Psoas muscle (tissue), 8 donors: ENCODE results near the gene CHN1. TPM values are rescaled to one million over a fixed set of nuclear protein-coding genes. Genes with fewer than 3 reads are reported as not detected.

ENCODE experiments used
- ATAC-seq, 4 donors: fragments of 200-7000 bp; cut with Tn5 transposase; one replicate each; pipeline ENCODE4 v1.9.1; 2020; ENCODE audit warnings: moderate library complexity in 3 of 4, mild to moderate bottlenecking in 2 of 4
- DNase-seq, 2 donors: peaks; one replicate each; pipeline ENCODE4 v3.0.0-alpha.2; 2020
- H3K27ac ChIP-seq: fragments of 200-600 bp; one replicate; pipeline ENCODE4 v1.8.0; 2022
- H3K27me3 ChIP-seq, 3 donors: fragments of 200-600 bp in 1 of 3; one replicate each; pipeline versions ENCODE4 v1.6.1 to v1.8.0; 2013 to 2022; ENCODE audit warnings: low read length in 2 of 3, mild to moderate bottlenecking in 2 of 3, moderate library complexity in 1 of 3; ENCODE audit not compliant: insufficient read depth in 3 of 3
- H3K36me3 ChIP-seq, 2 donors: fragments of 200-600 bp in 1 of 2; one replicate each; pipeline versions ENCODE4 v1.6.1 to v1.8.0; 2013 to 2022; ENCODE audit warnings: low read depth in 1 of 2, mild to moderate bottlenecking in 1 of 2, moderate library complexity in 1 of 2; ENCODE audit not compliant: insufficient read depth in 1 of 2
- H3K4me1 ChIP-seq: fragments of 200-600 bp; one replicate; pipeline ENCODE4 v1.8.0; 2022
- H3K4me3 ChIP-seq: fragments of 200-600 bp; one replicate; pipeline ENCODE4 v1.8.0; 2022; ENCODE audit warnings: mild to moderate bottlenecking
- H3K9me3 ChIP-seq: fragments of 200-600 bp; one replicate; pipeline ENCODE4 v1.8.0; 2022
- WGBS, 3 donors: extraction: QIAGEN DNeasy Blood & Tissue Kit; methylation state at CpG; one replicate each; pipeline versions ENCODE4 v1.1.6 to v1.1.7; 2013; 5-methylcytosine and 5-hydroxymethylcytosine counted together
- intact Hi-C, 2 donors: fragments of 100-400 bp; cut with DNase I; formaldehyde crosslinking; loops; one replicate each; pipeline versions ENCODE4 v1.11.0 to v1.14.2; 2022
- polyA plus RNA-seq, 3 donors: library from polyadenylated mRNA; stranded (reverse); fragments of 200-250 nt; gene quantifications; one replicate each; pipeline ENCODE4 v1.2.3, GENCODE V29; 2013
- total RNA-seq, 4 donors: library from RNA; stranded (reverse); fragmentation: NEBNext Ultra II Directional in 2 of 4; extraction: Animal tissue kit (Norgen Biotek cat#: 25700) in 2 of 4; gene quantifications; one replicate each; pipeline versions ENCODE4 v1.2.1 to v1.2.4, GENCODE V29; 2021 to 2023
- TF ChIP-seq, protein P1 (sequence below): fragments of 200-600 bp; IDR thresholded peaks from one replicate; pipeline ENCODE4 v1.8.0; 2022; ENCODE audit warnings: antibody characterized with exemption
- donor health status: healthy with polysubstance abuse.
- donor health status: DM: no; HTN: no; CAD: no; lungs with moderate emphysema.
- donor health status: Bipolar disorder and iron deficiency.
- donor health status: healthy.
- donor health status: DM: yes; HTN: yes; CAD: no.
- donor health status: DM: no; HTN: no; CAD: no.
- donor health status: DM: no; HTN: no; CAD: no.
- donor health status: DM: yes; HTN: yes; CAD: no.

The CHN1 gene
- total and polyA plus RNA-seq, 7 donors: 1.8 to 4.2 (median 2.3) TPM

DNA sequence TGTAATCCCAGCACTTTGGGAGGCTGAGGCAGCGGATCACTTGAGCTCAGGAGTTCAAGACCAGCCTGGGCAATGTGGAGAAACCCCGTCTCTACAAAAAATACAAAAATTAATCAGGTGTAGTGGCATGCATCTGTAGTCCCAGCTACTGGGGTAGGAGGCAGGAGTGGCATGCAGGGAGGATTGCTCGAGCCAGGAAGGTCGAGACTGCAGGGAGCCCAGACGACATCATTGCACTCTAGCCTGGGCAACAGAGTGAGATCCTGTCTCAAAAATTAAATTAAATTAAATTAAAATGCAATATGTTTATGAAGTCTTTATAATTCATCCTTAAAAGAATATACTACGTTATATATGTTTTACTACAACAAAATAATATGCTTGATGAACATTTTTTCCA lies 38.1 kb downstream of the CHN1 start:
- H3K4me1 ChIP-seq: peaks cover 5% of the 10 kb centered on the region
- no peaks in the 10 kb centered on the region for H3K36me3 ChIP-seq
- no peak for ATAC-seq

DNA sequence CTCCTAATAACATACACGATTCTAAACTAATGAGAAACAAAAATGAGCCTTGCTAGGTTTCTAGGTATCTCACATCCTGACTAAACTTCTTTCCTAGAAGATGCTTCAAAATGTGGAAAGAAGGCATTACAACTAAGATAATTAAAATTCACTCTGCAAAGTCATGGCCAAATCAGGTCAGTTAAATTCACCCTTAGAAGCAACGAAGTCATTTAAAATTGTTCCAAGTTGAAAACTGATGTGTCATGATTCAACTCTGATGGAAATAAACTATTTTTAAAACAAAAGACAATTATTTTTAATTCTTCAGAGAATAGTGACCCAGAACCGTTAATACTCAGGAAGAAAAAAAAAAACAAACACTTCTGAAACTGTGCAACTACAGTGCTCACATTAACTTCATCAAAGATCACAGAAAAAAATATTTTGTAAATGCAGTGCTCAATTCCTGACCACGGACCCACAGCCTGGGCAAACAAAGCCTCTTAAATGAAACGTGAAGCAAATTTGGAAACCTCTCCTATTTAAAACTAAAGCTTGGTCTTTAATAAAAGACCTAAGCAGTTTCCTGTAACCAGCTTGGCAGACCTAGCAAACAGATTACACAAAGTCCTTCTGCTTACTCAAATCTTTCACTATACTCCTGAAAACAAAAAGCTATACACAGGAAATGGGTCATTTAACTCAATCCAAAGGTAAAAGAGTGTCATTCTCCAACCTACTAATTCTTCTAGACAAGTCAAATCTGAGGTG lies 39.0 kb downstream of the CHN1 start:
- peaks cover 5% of the 10 kb centered on the region for H3K4me1 ChIP-seq
- H3K36me3 ChIP-seq: no peaks in the 10 kb centered on the region
- TF ChIP-seq, protein P1, sequence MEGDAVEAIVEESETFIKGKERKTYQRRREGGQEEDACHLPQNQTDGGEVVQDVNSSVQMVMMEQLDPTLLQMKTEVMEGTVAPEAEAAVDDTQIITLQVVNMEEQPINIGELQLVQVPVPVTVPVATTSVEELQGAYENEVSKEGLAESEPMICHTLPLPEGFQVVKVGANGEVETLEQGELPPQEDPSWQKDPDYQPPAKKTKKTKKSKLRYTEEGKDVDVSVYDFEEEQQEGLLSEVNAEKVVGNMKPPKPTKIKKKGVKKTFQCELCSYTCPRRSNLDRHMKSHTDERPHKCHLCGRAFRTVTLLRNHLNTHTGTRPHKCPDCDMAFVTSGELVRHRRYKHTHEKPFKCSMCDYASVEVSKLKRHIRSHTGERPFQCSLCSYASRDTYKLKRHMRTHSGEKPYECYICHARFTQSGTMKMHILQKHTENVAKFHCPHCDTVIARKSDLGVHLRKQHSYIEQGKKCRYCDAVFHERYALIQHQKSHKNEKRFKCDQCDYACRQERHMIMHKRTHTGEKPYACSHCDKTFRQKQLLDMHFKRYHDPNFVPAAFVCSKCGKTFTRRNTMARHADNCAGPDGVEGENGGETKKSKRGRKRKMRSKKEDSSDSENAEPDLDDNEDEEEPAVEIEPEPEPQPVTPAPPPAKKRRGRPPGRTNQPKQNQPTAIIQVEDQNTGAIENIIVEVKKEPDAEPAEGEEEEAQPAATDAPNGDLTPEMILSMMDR: no peak
- 9 to 20% (median 14%) methylated on average over 5 of the region's 5 CpGs for WGBS, 3 donors
- H3K27ac ChIP-seq: no peak overlapping the region
- no peak for ATAC-seq
- H3K9me3 ChIP-seq: no peaks in the 10 kb centered on the region
- intact Hi-C loops: no loop called here
- no peaks in the 10 kb centered on the region for H3K27me3 ChIP-seq
- H3K4me3 ChIP-seq: no peak overlapping the region
- DNase-seq: no peak

More for the DNA sequence above, 38.1 kb downstream of the CHN1 start:
- 79 to 91% (median 87%) methylated on average over 6 of the region's 6 CpGs for WGBS, 3 donors
- no peak overlapping the region for H3K4me3 ChIP-seq
- TF ChIP-seq, protein P1: no peak
- no peaks in the 10 kb centered on the region for H3K27me3 ChIP-seq
- DNase-seq: no peak
- H3K27ac ChIP-seq: no peak overlapping the region
- H3K9me3 ChIP-seq: no peaks in the 10 kb centered on the region
- intact Hi-C loops: no loop called here

DNA sequence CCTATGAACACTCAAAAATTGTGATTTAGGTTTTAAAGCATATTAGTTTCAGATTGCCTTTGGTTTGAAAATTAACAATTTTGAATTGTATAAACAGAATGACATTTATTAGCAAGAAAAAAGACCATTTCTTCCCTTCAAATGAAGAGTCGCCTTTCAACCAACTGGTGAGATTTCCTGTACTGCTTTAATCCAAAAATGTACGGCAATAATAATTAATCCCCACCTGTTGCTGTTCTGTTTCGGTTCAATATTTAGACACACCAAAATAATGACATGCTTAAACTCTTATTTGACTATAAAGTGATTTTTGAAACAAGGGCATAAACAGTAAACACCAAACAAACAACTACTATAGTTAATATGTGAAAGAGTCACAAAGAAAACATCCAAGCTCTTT lies 39.6 kb downstream of the CHN1 start:
- intact Hi-C loops: no loop called here
- 34 to 41% (median 37%) methylated on average over 3 of the region's 3 CpGs for WGBS, 3 donors
- no peak overlapping the region for H3K4me3 ChIP-seq
- peaks cover 5% of the 10 kb centered on the region for H3K4me1 ChIP-seq
- no peaks in the 10 kb centered on the region for H3K36me3 ChIP-seq
- H3K9me3 ChIP-seq: no peaks in the 10 kb centered on the region
- TF ChIP-seq, protein P1: no peak
- H3K27me3 ChIP-seq: no peaks in the 10 kb centered on the region
- H3K27ac ChIP-seq: no peak overlapping the region
- DNase-seq (no peak), ATAC-seq (no peak)

DNA sequence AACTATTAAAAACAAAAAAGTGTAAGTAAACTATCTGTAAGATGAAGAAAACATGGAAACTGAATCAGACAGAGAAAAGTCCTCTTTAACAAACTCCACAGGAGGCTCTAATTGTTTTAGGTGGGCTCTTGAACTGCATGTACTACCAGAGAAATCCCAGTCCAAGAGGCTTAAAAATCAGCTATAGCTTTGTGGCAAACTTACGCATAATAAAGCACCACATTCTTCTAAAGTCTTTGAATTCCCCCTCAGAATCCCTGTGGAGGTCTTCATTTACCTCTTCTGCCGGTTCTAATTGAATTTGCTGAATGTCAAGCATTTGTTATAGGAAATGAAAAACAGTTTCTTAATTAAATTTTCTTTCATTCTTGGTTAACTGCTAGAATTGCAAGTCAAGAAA lies 40.8 kb downstream of the CHN1 start:
- Histone ChIP-seq H3K36me3 (no peaks in the 10 kb centered on the region), H3K4me1 (peaks cover 5% of the 10 kb centered on the region), H3K27me3 (no peaks in the 10 kb centered on the region), H3K27ac (no peak overlapping the region), H3K4me3 (no peak overlapping the region), H3K9me3 (no peaks in the 10 kb centered on the region)
- TF ChIP-seq, protein P1: no peak
- no peak for DNase-seq
- intact Hi-C loops: no loop called here
- ATAC-seq: no peak
- WGBS, 3 donors: 81 to 90% (median 83%) methylated on average over 2 of the region's 2 CpGs
